ENCODE results near the gene EYS.

- TF ChIP-seq CTCF (IDR thresholded peaks at IDR 0.05): no peak
- no peak for TF ChIP-seq POLR2AphosphoS5 (IDR thresholded peaks at IDR 0.05)
- TF ChIP-seq POLR2A (IDR thresholded peaks at IDR 0.05; ENCODE audit: low read depth): no peak
These were observed 1479.2 kb downstream of the EYS start for GRCh38 chr6:64227863-64228262.
